Measurements from ENCODE around the gene AAK1. TPM values are rescaled to one million over a fixed set of nuclear protein-coding genes. Genes with fewer than 3 reads are reported as not detected.

Gene AAK1
- total RNA-seq, 2 donors from 2014 or later, result 70.7 to 77.3 TPM

DNA sequence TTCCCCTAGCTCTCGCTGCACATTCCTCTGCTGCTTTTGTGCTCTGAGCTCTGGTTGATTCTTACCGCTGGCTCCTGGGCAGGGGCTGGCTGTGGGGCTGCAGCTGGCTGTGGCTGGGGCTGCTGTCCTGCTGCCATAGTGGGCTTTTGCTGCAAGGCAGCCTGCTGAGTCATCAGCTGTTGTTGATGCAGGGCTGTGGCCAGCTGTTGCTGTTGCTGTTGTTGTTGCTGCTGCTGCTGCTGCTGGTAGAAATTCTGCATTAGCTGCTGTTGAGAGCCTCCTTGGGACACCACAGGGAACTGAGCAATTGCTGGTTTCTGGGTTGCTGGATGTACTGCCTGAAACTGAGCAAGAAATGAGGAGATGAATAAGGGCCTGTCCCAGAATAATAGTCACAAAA, 129.1 kb downstream of the AAK1 start:
- no peak overlapping the region for H3K4me3 ChIP-seq
- no peaks in the 10 kb centered on the region for H3K36me3 ChIP-seq
- intact Hi-C loops (cut with DNase I), result no loop called here
- H3K4me1 ChIP-seq (replicated peaks), result no peaks in the 10 kb centered on the region
- TF ChIP-seq POLR2AphosphoS5 (IDR thresholded peaks at IDR 0.05) (no peak), POLR2A (IDR thresholded peaks at IDR 0.05) (no peak)
- TF ChIP-seq, protein P1, sequence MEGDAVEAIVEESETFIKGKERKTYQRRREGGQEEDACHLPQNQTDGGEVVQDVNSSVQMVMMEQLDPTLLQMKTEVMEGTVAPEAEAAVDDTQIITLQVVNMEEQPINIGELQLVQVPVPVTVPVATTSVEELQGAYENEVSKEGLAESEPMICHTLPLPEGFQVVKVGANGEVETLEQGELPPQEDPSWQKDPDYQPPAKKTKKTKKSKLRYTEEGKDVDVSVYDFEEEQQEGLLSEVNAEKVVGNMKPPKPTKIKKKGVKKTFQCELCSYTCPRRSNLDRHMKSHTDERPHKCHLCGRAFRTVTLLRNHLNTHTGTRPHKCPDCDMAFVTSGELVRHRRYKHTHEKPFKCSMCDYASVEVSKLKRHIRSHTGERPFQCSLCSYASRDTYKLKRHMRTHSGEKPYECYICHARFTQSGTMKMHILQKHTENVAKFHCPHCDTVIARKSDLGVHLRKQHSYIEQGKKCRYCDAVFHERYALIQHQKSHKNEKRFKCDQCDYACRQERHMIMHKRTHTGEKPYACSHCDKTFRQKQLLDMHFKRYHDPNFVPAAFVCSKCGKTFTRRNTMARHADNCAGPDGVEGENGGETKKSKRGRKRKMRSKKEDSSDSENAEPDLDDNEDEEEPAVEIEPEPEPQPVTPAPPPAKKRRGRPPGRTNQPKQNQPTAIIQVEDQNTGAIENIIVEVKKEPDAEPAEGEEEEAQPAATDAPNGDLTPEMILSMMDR (IDR thresholded peaks at IDR 0.05), result no peak
- 73% methylated on average over 2 of the region's 2 CpGs for WGBS
- DNase-seq (ENCODE audit: low spot score), result no peak
- H3K27ac ChIP-seq, result no peak overlapping the region
- no peaks in the 10 kb centered on the region for H3K9me3 ChIP-seq
- no peaks in the 10 kb centered on the region for H3K27me3 ChIP-seq (replicated peaks; ENCODE audit: insufficient read depth)

DNA sequence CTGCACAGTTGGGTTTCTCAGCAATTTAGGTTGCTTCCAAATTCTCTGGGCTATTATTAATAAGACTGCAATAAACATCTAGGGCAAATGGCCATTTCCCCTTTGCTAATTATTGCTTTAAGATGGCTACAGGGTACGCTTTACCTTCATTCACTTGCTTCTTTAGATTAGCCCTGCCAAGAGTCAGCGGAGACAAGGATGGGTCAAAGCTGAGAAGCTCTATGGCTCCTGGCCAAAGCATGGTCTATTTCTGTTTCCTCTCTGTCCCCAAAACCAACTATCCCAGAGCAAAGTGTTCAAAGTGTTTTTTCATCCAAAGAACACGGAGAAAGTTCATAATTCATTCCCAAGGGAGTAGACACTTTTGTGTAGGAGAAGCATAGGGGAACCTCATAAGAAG, 131.1 kb downstream of the AAK1 start:
- H3K4me1 ChIP-seq (replicated peaks), result no peaks in the 10 kb centered on the region
- no peaks in the 10 kb centered on the region for H3K36me3 ChIP-seq
- intact Hi-C loops (cut with DNase I), result no loop called here
- H3K4me3 ChIP-seq, result no peak overlapping the region
- H3K27ac ChIP-seq, result no peak overlapping the region
- TF ChIP-seq POLR2A (IDR thresholded peaks at IDR 0.05), result no peak
- TF ChIP-seq POLR2AphosphoS5 (IDR thresholded peaks at IDR 0.05), result no peak
- no peak for DNase-seq (ENCODE audit: low spot score)
- H3K27me3 ChIP-seq (replicated peaks; ENCODE audit: insufficient read depth), result no peaks in the 10 kb centered on the region
- 75% methylated on average over 3 of the region's 3 CpGs for WGBS
- no peaks in the 10 kb centered on the region for H3K9me3 ChIP-seq

DNA sequence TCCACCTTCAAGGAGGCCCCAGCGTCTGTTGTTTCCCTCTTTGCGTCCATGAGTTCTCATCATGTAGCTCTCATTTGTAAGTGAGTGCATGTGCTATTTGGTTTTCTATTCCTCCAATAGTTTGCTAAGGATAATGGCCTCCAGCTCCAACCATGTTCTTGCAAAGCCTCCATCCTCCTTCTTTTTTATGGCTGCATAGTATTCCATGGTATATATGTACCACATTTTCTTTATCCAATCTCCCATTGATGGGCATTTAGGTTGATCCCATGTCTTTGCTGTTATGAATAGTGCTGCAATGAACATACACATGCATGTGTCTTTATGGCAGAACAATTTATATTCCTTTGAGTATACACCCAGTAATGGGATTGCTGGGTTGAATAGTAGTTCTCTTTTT, 133.3 kb downstream of the AAK1 start:
- Histone ChIP-seq H3K36me3 (no peaks in the 10 kb centered on the region), H3K4me1 (replicated peaks) (no peaks in the 10 kb centered on the region), H3K4me3 (no peak overlapping the region), H3K9me3 (no peaks in the 10 kb centered on the region), H3K27me3 (replicated peaks; ENCODE audit: insufficient read depth) (no peaks in the 10 kb centered on the region), H3K27ac (no peak overlapping the region)
- no peak for DNase-seq (ENCODE audit: low spot score)
- WGBS, result 46% methylated on average over 2 of the region's 2 CpGs
- TF ChIP-seq POLR2A (IDR thresholded peaks at IDR 0.05), result no peak
- TF ChIP-seq POLR2AphosphoS5 (IDR thresholded peaks at IDR 0.05), result no peak
- TF ChIP-seq, protein P1 (IDR thresholded peaks at IDR 0.05), result no peak
- intact Hi-C loops (cut with DNase I), result no loop called here

DNA sequence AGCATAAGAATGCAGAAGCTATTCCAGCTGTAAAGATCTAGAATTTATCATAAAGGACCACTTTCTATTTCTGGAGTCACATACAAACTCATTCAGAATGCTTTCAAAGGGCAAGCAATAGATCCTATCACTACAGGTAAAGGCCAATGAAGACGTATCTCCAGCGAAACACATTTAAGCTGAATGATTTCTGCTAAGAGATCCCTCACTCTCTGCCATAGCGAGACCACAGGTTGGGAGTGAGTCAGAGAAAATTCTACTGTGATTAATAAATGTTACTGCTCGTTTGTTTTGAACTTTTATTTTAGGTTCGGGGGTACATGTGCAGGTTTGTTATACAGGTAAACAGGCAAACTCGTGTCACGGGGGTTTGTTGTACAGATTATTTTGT, 133.8 kb downstream of the AAK1 start:
- intact Hi-C loops (cut with DNase I), result no loop called here
- H3K9me3 ChIP-seq, result no peaks in the 10 kb centered on the region
- H3K4me3 ChIP-seq, result no peak overlapping the region
- no peak for DNase-seq (ENCODE audit: low spot score)
- TF ChIP-seq, protein P1 (IDR thresholded peaks at IDR 0.05), result no peak
- no peak for TF ChIP-seq POLR2AphosphoS5 (IDR thresholded peaks at IDR 0.05)
- no peak for TF ChIP-seq POLR2A (IDR thresholded peaks at IDR 0.05)
- H3K36me3 ChIP-seq, result no peaks in the 10 kb centered on the region
- no peak overlapping the region for H3K27ac ChIP-seq
- no peaks in the 10 kb centered on the region for H3K4me1 ChIP-seq (replicated peaks)
- H3K27me3 ChIP-seq (replicated peaks; ENCODE audit: insufficient read depth), result no peaks in the 10 kb centered on the region
- 95% methylated on average over 7 of the region's 7 CpGs for WGBS

DNA sequence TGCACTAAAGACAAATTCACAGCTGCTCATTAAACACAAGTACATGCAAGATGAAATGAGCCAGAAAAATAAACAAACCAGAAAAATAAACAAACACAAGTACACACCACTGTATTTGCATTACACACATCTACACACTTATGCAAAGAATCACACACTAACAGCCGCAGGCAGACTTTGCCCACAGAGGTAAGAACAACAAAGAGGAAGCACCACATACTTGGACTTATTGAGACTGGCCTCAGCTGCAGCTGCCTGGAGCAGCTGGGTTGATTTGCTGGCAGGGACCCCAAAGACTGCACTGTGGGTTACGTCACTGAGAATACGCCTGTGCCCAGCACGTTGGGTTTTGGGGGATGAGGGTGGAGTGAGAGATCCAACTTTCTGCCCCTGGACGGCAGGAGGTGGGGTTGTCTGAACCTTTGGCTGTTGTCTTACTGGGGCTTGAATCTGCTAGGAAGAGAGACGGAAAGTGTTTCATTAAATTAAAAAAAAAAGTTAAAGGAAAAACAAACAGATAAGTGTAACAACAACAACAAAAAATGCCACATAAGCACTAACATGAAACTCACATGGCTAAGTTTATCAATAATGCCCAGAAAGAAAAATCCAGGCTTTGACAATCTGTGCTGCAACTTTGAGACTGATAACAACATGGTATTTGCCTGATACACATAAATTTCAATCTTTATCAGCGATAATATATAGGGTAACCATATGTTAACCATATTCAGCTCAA, 134.4 kb downstream of the AAK1 start:
- intact Hi-C loops (cut with DNase I), result no loop called here
- DNase-seq (ENCODE audit: low spot score), result no peak
- Histone ChIP-seq H3K27me3 (replicated peaks; ENCODE audit: insufficient read depth) (no peaks in the 10 kb centered on the region), H3K36me3 (no peaks in the 10 kb centered on the region), H3K4me3 (no peak overlapping the region), H3K27ac (no peak overlapping the region), H3K4me1 (replicated peaks) (no peaks in the 10 kb centered on the region), H3K9me3 (no peaks in the 10 kb centered on the region)
- TF ChIP-seq POLR2AphosphoS5 (IDR thresholded peaks at IDR 0.05) (no peak), POLR2A (IDR thresholded peaks at IDR 0.05) (no peak)
- TF ChIP-seq, protein P1 (IDR thresholded peaks at IDR 0.05), result no peak
- WGBS, result 59% methylated on average over 7 of the region's 7 CpGs

Data from prostate gland (tissue), 2 donors.